Measurements from ENCODE around the gene POLR3C.
A peak's percentile ranks its signal among the peaks of the same experiment; 100 is the strongest.

Gene POLR3C

GRCh38 chr1:145871994-145872924 is 48.3 kb downstream of the POLR3C start:
- no peak for TF ChIP-seq CTCF (IDR thresholded peaks at IDR 0.05; ENCODE audit: insufficient read depth, low read length, poor library complexity, severe bottlenecking)
- no peaks in the 10 kb centered on the region; the same call in none of the 2 replicates for H3K27me3 ChIP-seq (replicated peaks; ENCODE audit: control insufficient read depth, insufficient read depth, low read length)
- H3K4me3 ChIP-seq (replicated peaks; ENCODE audit: low read depth, low read length) = peak overlapping the region; percentile 39
- DNase-seq (ENCODE audit: extremely low read depth, insufficient read length) = peak; percentile 26
- no peaks in the 10 kb centered on the region for H3K36me3 ChIP-seq (ENCODE audit: control insufficient read depth, insufficient read depth, low read length)

- TF ChIP-seq CTCF (IDR thresholded peaks at IDR 0.05; ENCODE audit: insufficient read depth, low read length, poor library complexity, severe bottlenecking) = no peak
- no peak overlapping the region for H3K4me3 ChIP-seq (replicated peaks; ENCODE audit: low read depth, low read length)
- no peaks in the 10 kb centered on the region for H3K36me3 ChIP-seq (ENCODE audit: control insufficient read depth, insufficient read depth, low read length)
- DNase-seq (ENCODE audit: extremely low read depth, insufficient read length) = no peak
- no peaks in the 10 kb centered on the region; the same call in none of the 2 replicates for H3K27me3 ChIP-seq (replicated peaks; ENCODE audit: control insufficient read depth, insufficient read depth, low read length)
Measured at GRCh38 chr1:145874646-145875045, 50.6 kb downstream of the POLR3C start.

- no peak for TF ChIP-seq CTCF (IDR thresholded peaks at IDR 0.05; ENCODE audit: insufficient read depth, low read length, poor library complexity, severe bottlenecking)
- no peak overlapping the region for H3K4me3 ChIP-seq (replicated peaks; ENCODE audit: low read depth, low read length)
- no peak for DNase-seq (ENCODE audit: extremely low read depth, insufficient read length)
- H3K27me3 ChIP-seq (replicated peaks; ENCODE audit: control insufficient read depth, insufficient read depth, low read length) = no peaks in the 10 kb centered on the region; the same call in 1 of the 2 replicates
- no peaks in the 10 kb centered on the region for H3K36me3 ChIP-seq (ENCODE audit: control insufficient read depth, insufficient read depth, low read length)
Measured at GRCh38 chr1:145877923-145878486, 54.0 kb downstream of the POLR3C start.

DNA sequence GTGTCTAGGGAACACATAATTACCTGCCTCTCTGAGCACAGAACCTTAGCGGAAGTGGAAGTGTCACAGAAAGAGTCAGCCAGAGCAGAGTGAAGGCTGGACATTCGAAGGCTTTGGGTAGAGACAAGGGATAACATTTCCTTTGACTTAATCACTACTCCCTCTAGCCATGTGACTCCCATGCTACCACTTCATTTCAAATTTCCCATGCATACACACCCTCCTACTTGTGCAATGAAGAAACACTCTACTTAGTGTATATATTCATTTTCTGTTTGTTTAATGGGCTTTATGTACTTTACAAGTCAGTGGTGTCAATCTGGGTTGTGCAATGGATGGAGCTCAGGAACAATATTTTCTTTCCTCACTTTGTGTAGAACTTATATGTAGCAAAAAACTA is 54.7 kb downstream of the POLR3C start:
- Histone ChIP-seq H3K36me3 (ENCODE audit: control insufficient read depth, insufficient read depth, low read length) (no peaks in the 10 kb centered on the region), H3K4me3 (replicated peaks; ENCODE audit: low read depth, low read length) (no peak overlapping the region), H3K27me3 (replicated peaks; ENCODE audit: control insufficient read depth, insufficient read depth, low read length) (no peaks in the 10 kb centered on the region; the same call in 1 of the 2 replicates)
- DNase-seq (ENCODE audit: extremely low read depth, insufficient read length) = no peak
- no peak for TF ChIP-seq CTCF (IDR thresholded peaks at IDR 0.05; ENCODE audit: insufficient read depth, low read length, poor library complexity, severe bottlenecking)

DNA sequence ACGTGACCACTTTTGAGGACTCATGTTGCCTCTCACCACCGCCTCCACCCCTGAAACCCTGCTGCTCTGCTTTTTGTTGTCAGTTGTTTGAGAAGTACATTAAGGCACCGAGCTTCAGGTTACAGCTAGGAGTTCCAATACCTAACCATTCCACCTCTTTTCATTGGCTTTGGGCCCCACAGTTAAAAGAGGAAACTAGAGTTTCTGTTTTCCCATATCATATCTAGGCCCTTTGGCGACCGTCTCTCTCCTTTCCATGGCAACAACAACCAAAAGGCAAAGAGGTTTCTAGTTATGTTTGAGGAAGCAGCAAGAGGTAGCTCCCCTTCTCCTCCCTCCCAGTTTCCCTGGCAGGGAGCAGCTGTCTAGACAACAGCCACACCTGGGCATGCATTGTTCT is 55.8 kb downstream of the POLR3C start:
- TF ChIP-seq CTCF (IDR thresholded peaks at IDR 0.05; ENCODE audit: insufficient read depth, low read length, poor library complexity, severe bottlenecking) = no peak
- no peak for DNase-seq (ENCODE audit: extremely low read depth, insufficient read length)
- Histone ChIP-seq H3K4me3 (replicated peaks; ENCODE audit: low read depth, low read length) (no peak overlapping the region), H3K27me3 (replicated peaks; ENCODE audit: control insufficient read depth, insufficient read depth, low read length) (no peaks in the 10 kb centered on the region; the same call in 1 of the 2 replicates), H3K36me3 (ENCODE audit: control insufficient read depth, insufficient read depth, low read length) (no peaks in the 10 kb centered on the region)

Measured in GM06990 (cell line).